H1 (cell line): ENCODE measurements around the gene QRICH2.

Experiments
- POLR2A ChIP-seq, 2 experiments: IDR thresholded peaks; 1 replicate in 1 of 2; 2 replicates in 1 of 2; pipeline ENCODE4 v1.6.1; 2011; ENCODE audit warnings: low read depth in 2 of 2, low read length in 2 of 2, mild to moderate bottlenecking in 2 of 2; ENCODE audit errors: control extremely low read depth in 1 of 2
- RFX5 ChIP-seq: IDR thresholded peaks from 2 replicates; pipeline ENCODE4 v1.6.1; 2011; ENCODE audit warnings: low read depth, low read length, improper control_type of control experiment, borderline replicate concordance

DNA sequence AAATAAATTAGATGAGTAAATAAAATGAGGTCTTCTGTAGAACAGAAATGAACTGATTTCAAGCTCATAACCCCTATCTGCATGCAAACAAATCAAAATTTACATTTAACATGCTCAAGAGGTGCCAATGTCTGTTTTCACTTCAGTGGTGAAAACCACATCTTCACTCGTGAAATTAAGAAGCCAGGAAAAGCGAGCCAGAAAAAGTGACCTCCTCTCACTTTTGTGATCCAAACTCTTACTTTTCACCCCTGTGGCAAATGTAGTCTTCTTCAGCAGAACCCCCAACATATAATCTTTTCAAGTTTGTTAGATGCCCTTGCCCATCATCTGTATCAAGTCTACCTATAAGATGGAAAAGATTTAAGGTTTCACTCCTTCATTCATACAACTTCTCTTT, 9.5 kb upstream of the QRICH2 start:
- TF ChIP-seq RFX5 (no peak), POLR2A (IDR thresholded peaks at IDR 0.05; ENCODE audit: control extremely low read depth in 1 of 2, low read depth in 2 of 2, low read length in 2 of 2) (no peak)
